ENCODE data around the gene MYO19.
"Not testable (repeated sequence)": the region's sequence is repeated elsewhere in the genome, so short reads cannot be mapped to it uniquely, and the experiment has no call there.

Gene MYO19

GRCh38 chr17:36459601-36460000, 75.1 kb downstream of the MYO19 start:
- DNase-seq = no peak

- no peak for DNase-seq
Measured at GRCh38 chr17:36459045-36459444, 75.6 kb downstream of the MYO19 start.

DNA sequence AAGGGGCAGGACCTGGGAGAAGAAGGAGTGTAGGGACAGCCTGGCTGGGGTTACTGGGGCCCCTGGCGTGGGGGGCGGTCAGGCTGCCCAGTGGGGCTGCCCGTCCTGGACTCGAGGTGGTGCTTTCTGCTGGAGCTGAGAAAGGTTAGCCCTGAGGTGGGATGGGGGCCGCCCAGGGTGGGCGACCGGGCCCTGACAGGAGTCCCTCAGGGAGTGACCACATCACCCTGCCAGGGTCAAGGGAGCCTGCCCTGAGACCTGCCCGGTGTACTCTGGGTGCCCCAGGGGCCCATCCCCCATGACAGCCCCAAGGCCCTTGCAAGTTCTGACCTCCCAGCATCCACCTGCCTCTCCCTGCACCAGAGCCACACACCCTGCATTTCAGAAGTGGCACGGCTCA, 77.0 kb downstream of the MYO19 start:
- not testable (repeated sequence) for DNase-seq

- not testable (repeated sequence) for DNase-seq
Measured at GRCh38 chr17:36452888-36453287, 81.8 kb downstream of the MYO19 start.

DNA sequence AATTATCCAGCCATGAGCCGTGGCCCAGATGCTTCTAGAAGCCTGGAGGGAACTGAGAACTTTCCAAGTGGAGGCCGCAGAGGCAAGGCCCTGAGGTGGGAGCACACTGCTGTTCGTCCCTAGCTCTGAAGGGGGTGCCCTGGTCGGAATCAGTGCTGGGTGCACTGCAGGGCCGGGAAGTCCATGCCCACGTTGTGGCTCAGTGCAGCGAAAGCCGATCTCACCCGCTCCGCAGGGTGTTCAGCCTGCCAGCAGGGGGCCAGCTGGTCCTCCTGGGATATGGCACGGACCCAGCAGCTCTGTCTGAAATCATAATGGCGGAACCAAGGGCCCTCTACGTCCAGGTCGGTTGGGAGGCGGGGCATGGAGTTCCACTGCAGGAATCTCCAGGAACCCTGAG, 84.7 kb downstream of the MYO19 start:
- not testable (repeated sequence) for DNase-seq
